Measurements from ENCODE around the gene KAZN. TPM values are rescaled to one million over a fixed set of nuclear protein-coding genes. Genes with fewer than 3 reads are reported as not detected.

KAZN gene
- total RNA-seq, 1 experiment from 2014 or later: 6.9 TPM

GRCh38 chr1:14800014-14800413, 201.5 kb downstream of the KAZN start:
- no peak for DNase-seq
- H3K4me3 ChIP-seq (ENCODE audit: insufficient read depth, low read depth, low read length): no peak overlapping the region
- no peaks in the 10 kb centered on the region for H3K27me3 ChIP-seq (ENCODE audit: control insufficient read depth, insufficient read depth, low read length)
- no peaks in the 10 kb centered on the region for H3K36me3 ChIP-seq (replicated peaks; ENCODE audit: control insufficient read depth, insufficient read depth, low read length)

- no peaks in the 10 kb centered on the region for H3K36me3 ChIP-seq (replicated peaks; ENCODE audit: control insufficient read depth, insufficient read depth, low read length)
- no peak overlapping the region for H3K4me3 ChIP-seq (ENCODE audit: insufficient read depth, low read depth, low read length)
Observed at GRCh38 chr1:14800500-14801076, 202.1 kb downstream of the KAZN start.

DNA sequence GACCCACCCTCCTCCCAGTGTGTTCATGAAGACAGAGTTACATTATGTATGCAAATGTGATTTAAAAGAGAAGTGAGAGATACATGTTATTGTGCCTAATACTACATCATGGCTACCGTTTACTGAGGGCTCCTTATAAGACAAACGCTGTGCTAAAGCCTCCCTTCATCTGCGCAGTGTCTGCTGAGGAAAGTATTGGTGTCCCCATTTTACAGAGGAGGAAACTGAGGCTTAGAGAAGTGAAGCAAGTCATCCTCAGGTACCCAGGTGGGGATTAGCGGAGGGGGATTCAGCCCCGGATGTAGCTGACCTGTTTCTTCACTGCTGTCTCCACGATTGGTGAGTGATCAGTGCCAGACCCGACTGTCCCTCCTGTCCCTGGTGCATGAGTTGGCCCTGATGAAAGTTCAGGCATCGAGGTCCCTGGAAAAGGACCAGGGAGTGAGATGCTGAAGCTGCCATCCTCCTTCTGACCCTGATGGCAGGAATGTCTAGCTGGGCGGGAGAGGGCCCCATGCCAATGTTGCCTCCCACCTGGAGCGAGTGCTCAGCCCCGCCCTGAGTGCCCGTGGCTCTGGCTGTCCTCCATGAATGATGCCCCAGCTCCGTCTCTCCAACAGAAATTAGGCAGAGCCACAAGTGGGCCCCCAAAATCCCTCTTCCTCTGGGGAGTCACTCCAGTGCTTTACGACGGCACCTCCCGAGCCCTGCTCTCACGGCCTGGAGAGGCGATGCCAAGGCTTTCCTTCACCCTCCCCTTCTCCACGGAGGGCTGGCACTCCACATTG, 204.7 kb downstream of the KAZN start:
- Histone ChIP-seq H3K27me3 (ENCODE audit: control insufficient read depth, insufficient read depth, low read length) (no peaks in the 10 kb centered on the region), H3K4me3 (ENCODE audit: insufficient read depth, low read depth, low read length) (no peak overlapping the region), H3K36me3 (replicated peaks; ENCODE audit: control insufficient read depth, insufficient read depth, low read length) (no peaks in the 10 kb centered on the region; the same call in 1 of the 2 replicates)
- DNase-seq: no peak

More at GRCh38 chr1:14800500-14801076, 202.1 kb downstream of the KAZN start:
- no peak for DNase-seq
- H3K27me3 ChIP-seq (ENCODE audit: control insufficient read depth, insufficient read depth, low read length): no peaks in the 10 kb centered on the region

- no peaks in the 10 kb centered on the region; the same call in 1 of the 2 replicates for H3K36me3 ChIP-seq (replicated peaks; ENCODE audit: control insufficient read depth, insufficient read depth, low read length)
- no peak overlapping the region for H3K4me3 ChIP-seq (ENCODE audit: insufficient read depth, low read depth, low read length)
- DNase-seq: peak; percentile 88
- no peaks in the 10 kb centered on the region for H3K27me3 ChIP-seq (ENCODE audit: control insufficient read depth, insufficient read depth, low read length)
Observed at GRCh38 chr1:14804626-14805025, 206.1 kb downstream of the KAZN start.

DNA sequence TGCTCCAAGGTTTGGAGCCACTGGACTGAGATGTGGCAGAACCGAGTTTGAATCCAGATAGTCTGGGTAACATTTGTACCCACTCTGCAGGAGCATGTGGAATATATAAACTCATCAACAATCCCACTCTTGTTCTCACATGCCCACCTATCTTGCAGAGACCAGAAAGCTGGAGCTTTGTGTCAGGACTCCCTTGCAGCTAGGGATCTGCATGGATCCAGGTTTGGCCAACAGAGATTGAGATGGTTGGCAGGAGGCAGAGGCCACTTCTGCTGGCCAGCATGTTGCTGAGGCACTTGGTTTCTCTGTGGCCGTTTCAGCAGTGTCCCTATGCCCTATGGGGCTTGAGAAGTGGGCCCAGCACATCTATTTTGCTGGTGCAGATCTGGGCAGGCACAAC, 208.3 kb downstream of the KAZN start:
- H3K4me3 ChIP-seq (ENCODE audit: insufficient read depth, low read depth, low read length): no peak overlapping the region
- H3K36me3 ChIP-seq (replicated peaks; ENCODE audit: control insufficient read depth, insufficient read depth, low read length): no peaks in the 10 kb centered on the region; the same call in 1 of the 2 replicates
- DNase-seq: no peak
- H3K27me3 ChIP-seq (ENCODE audit: control insufficient read depth, insufficient read depth, low read length): no peaks in the 10 kb centered on the region

DNA sequence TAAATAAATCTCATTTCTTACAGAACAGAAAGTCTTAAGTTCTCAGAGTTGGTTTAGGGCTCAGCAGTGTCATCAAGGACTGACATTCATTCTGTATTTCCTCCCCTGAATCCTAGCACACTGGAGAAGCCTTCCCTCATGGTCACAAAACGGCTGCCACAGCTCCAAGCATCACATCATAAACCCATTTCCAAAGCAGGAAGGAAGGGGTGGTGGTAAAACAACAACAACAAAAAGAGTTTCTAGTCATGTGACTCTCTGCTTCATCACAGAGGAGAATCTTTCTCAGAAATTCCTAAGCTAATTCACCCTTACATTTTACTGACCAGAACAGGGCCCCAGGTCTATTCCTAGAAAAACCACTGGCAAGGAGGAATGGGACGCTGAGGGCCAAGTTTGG, 210.3 kb downstream of the KAZN start:
- DNase-seq: no peak
- Histone ChIP-seq H3K27me3 (ENCODE audit: control insufficient read depth, insufficient read depth, low read length) (no peaks in the 10 kb centered on the region), H3K36me3 (replicated peaks; ENCODE audit: control insufficient read depth, insufficient read depth, low read length) (no peaks in the 10 kb centered on the region; the same call in 1 of the 2 replicates), H3K4me3 (ENCODE audit: insufficient read depth, low read depth, low read length) (no peak overlapping the region)

DNA sequence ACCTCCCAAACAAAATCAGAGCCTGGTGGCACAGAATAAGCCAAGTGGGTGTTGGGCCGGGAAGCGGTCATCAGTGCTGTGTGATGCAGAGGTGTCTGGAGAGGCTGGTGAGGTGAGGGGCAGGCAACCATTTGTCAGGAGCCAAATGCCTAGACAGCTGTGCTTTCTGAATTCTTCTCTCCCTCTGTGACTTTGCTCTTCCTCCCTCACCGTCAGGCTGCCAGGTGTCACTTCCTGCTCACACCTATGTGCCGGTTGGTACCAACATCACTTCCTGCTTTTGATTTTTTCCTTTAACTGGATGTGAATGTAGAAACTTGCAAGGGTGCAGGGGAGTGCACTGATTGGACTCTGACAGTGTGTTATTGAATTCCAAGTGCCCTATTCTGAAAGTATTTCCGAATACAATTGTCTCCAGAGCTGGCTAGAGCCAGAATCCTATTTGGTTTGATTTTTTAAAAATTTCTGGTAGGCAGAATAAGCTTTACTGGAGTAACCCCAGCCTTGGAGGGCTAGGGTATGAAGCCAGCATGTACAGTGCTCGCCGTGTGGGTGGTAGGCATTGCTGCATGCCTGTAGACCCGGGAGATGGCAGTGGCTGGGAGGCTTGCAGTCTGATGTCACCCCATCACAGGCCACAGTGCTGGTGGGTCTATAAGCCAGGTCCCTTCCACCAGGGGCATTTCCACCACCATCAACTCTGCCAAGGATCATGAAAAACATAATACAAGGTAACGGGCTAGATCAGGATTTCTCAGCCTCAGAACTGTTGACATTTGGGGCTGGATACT, 210.9 kb downstream of the KAZN start:
- DNase-seq: no peak
- Histone ChIP-seq H3K36me3 (replicated peaks; ENCODE audit: control insufficient read depth, insufficient read depth, low read length) (no peaks in the 10 kb centered on the region; the same call in 1 of the 2 replicates), H3K27me3 (ENCODE audit: control insufficient read depth, insufficient read depth, low read length) (no peaks in the 10 kb centered on the region), H3K4me3 (ENCODE audit: insufficient read depth, low read depth, low read length) (no peak overlapping the region)

- DNase-seq: no peak
- no peaks in the 10 kb centered on the region for H3K27me3 ChIP-seq (ENCODE audit: control insufficient read depth, insufficient read depth, low read length)
Observed at GRCh38 chr1:14810595-14811361, 212.3 kb downstream of the KAZN start.

DNA sequence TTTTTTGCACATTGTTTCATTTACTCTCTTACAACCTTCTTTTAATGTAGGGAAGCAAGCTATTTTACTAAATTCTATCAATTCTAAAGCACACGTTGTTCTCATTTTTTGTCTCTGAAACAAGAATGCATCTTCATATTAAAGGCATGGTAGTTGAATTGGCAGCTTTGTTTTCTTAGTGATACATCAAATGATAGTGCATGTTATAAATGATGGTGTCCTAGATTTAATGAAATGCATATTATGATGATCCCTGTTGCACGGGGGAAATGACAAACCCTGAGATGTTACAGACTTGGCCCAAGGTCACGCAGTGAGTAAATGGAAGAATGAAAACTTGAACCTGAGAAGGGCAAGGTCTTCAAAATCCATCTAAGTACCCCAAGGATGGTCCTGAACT, 213.1 kb downstream of the KAZN start:
- no peak for DNase-seq
- Histone ChIP-seq H3K27me3 (ENCODE audit: control insufficient read depth, insufficient read depth, low read length) (no peaks in the 10 kb centered on the region), H3K4me3 (ENCODE audit: insufficient read depth, low read depth, low read length) (no peak overlapping the region), H3K36me3 (replicated peaks; ENCODE audit: control insufficient read depth, insufficient read depth, low read length) (no peaks in the 10 kb centered on the region; the same call in 1 of the 2 replicates)

More at GRCh38 chr1:14810595-14811361, 212.3 kb downstream of the KAZN start:
- H3K36me3 ChIP-seq (replicated peaks; ENCODE audit: control insufficient read depth, insufficient read depth, low read length): no peaks in the 10 kb centered on the region; the same call in 1 of the 2 replicates
- no peak overlapping the region for H3K4me3 ChIP-seq (ENCODE audit: insufficient read depth, low read depth, low read length)

- DNase-seq: no peak
- no peaks in the 10 kb centered on the region for H3K36me3 ChIP-seq (replicated peaks; ENCODE audit: control insufficient read depth, insufficient read depth, low read length)
- no peaks in the 10 kb centered on the region for H3K27me3 ChIP-seq (ENCODE audit: control insufficient read depth, insufficient read depth, low read length)
- no peak overlapping the region for H3K4me3 ChIP-seq (ENCODE audit: insufficient read depth, low read depth, low read length)
Observed at GRCh38 chr1:14812189-14812588, 213.7 kb downstream of the KAZN start.

GRCh38 chr1:14815175-14815877, 216.8 kb downstream of the KAZN start:
- Histone ChIP-seq H3K4me3 (ENCODE audit: insufficient read depth, low read depth, low read length) (no peak overlapping the region), H3K36me3 (replicated peaks; ENCODE audit: control insufficient read depth, insufficient read depth, low read length) (no peaks in the 10 kb centered on the region), H3K27me3 (ENCODE audit: control insufficient read depth, insufficient read depth, low read length) (no peaks in the 10 kb centered on the region)
- DNase-seq: no peak

- no peak for DNase-seq
- Histone ChIP-seq H3K4me3 (ENCODE audit: insufficient read depth, low read depth, low read length) (no peak overlapping the region), H3K27me3 (ENCODE audit: control insufficient read depth, insufficient read depth, low read length) (no peaks in the 10 kb centered on the region), H3K36me3 (replicated peaks; ENCODE audit: control insufficient read depth, insufficient read depth, low read length) (no peaks in the 10 kb centered on the region)
Observed at GRCh38 chr1:14817223-14818170, 219.0 kb downstream of the KAZN start.
